Mesendoderm (in vitro differentiated cells): ENCODE results near the gene METAP1D.

Experiments used
- DNase-seq: peaks from one replicate; pipeline ENCODE4 v3.0.0; 2013
- H2AK5ac ChIP-seq: 2 replicates; pipeline ENCODE4 v1.6.1; 2013; ENCODE audit warnings: low read length, inconsistent platforms
- H2BK120ac ChIP-seq: 2 replicates; pipeline ENCODE4 v1.6.1; 2013; ENCODE audit warnings: low read depth, mild to moderate bottlenecking, low read length, moderate library complexity, mixed read lengths
- H2BK15ac ChIP-seq: replicated peaks from 2 replicates; pipeline ENCODE4 v1.6.1; 2013; ENCODE audit warnings: low read depth, mild to moderate bottlenecking, moderate library complexity
- H2BK5ac ChIP-seq: 2 replicates; pipeline ENCODE4 v1.6.1; 2013; ENCODE audit warnings: low read length, inconsistent platforms
- H3K18ac ChIP-seq: 2 replicates; pipeline ENCODE4 v1.6.1; 2013; ENCODE audit warnings: mild to moderate bottlenecking, low read length, mixed read lengths
- H3K23ac ChIP-seq: one replicate; pipeline ENCODE4 v1.6.1; 2013; ENCODE audit warnings: low read length
- H3K27ac ChIP-seq: 2 replicates; pipeline ENCODE4 v1.5.1; 2013; ENCODE audit warnings: low read depth, mild to moderate bottlenecking, inconsistent platforms, low read length, moderate library complexity
- H3K27me3 ChIP-seq: 2 replicates; pipeline ENCODE4 v1.6.1; 2013; ENCODE audit warnings: low read length, control low read depth, mild to moderate bottlenecking, inconsistent platforms; ENCODE audit not compliant: insufficient read depth, poor library complexity
- H3K36me3 ChIP-seq: 2 replicates; pipeline ENCODE4 v1.6.1; 2013; ENCODE audit warnings: low read length, inconsistent platforms; ENCODE audit not compliant: control insufficient read depth, insufficient read depth
- H3K4ac ChIP-seq: one replicate; pipeline ENCODE4 v1.6.1; 2013; ENCODE audit warnings: low read depth, mild to moderate bottlenecking, low read length, moderate library complexity
- H3K4me1 ChIP-seq: 2 replicates; pipeline ENCODE4 v1.6.1; 2013; ENCODE audit warnings: low read depth, low read length, inconsistent platforms; ENCODE audit not compliant: control insufficient read depth
- H3K4me2 ChIP-seq: 2 replicates; pipeline ENCODE4 v1.6.1; 2013; ENCODE audit warnings: low read length
- H3K4me3 ChIP-seq: 2 replicates; pipeline ENCODE4 v1.5.1; 2013; ENCODE audit warnings: mild to moderate bottlenecking, low read length
- H3K56ac ChIP-seq: one replicate; pipeline ENCODE4 v1.6.1; 2013; ENCODE audit warnings: low read length
- H3K79me1 ChIP-seq: 2 replicates; pipeline ENCODE4 v1.6.1; 2013; ENCODE audit warnings: low read length, inconsistent platforms
- H3K79me2 ChIP-seq: 2 replicates; pipeline ENCODE4 v1.6.1; 2013; ENCODE audit warnings: mild to moderate bottlenecking, low read length; ENCODE audit not compliant: control insufficient read depth, insufficient read depth
- H3K9ac ChIP-seq: 2 replicates; pipeline ENCODE4 v1.6.1; 2013; ENCODE audit warnings: low read length, inconsistent platforms
- H4K5ac ChIP-seq: one replicate; pipeline ENCODE4 v1.6.1; 2013; ENCODE audit warnings: low read length
- H4K8ac ChIP-seq: one replicate; pipeline ENCODE4 v1.6.1; 2013; ENCODE audit warnings: low read depth, mild to moderate bottlenecking, control low read depth, low read length, moderate library complexity
- WGBS: extraction: QIAGEN DNeasy Blood & Tissue Kit; methylation state at CpG from one replicate; pipeline ENCODE4 v1.1.7; 2013; ENCODE audit warnings: low lambda C conversion rate, missing lambda C conversion rate; ENCODE audit not compliant: insufficient coverage; ENCODE audit errors: extremely low coverage; 5-methylcytosine and 5-hydroxymethylcytosine counted together

METAP1D gene

DNA sequence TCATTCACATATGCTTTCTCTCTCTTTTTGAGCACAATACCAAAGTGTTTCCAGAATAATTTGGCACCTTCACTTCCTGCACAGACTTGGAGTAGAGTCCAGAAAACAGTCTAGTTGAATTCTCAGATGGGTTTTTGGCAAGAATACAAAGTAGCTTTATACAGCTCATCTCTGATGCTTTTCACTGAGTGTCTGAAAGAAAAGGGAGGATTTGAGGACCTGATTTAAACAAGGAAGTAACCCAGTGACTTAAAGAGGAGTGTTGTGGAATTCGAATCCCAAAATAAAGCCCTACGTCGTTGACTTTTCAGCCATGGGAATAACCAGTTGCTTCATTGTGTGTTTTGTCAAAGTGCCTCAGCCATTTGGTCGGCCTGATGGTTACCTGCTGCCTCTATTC, 31.8 kb downstream of the METAP1D start:
- DNase-seq: no peak
- no peaks in the 10 kb centered on the region for H3K27me3 ChIP-seq

DNA sequence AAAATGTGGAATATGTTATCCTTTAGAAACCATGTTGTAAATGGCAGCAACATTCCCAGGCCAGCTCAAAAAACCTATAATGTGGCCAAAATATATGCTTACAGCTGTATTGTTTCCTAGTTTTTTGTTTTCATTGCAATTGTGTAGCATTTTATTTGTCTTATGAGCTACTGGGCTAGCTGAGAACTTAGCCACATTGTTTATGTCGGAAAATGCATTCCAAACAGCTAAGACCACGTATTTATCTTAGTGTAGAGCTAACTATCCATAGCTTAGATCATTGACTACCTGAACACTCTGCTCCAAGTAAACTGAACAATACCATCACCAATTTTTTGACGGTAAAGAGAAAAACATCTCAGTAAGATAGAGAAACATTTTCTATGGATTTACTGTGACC, 38.4 kb downstream of the METAP1D start:
- DNase-seq: no peak
- no peak overlapping the region for H4K5ac ChIP-seq
- H3K79me2 ChIP-seq: no peaks in the 10 kb centered on the region
- H4K8ac ChIP-seq: no peak overlapping the region
- H3K9ac ChIP-seq: no peak overlapping the region
- H2BK5ac ChIP-seq: no peak overlapping the region
- H3K4me3 ChIP-seq: no peak overlapping the region
- no peaks in the 10 kb centered on the region for H3K79me1 ChIP-seq
- no peaks in the 10 kb centered on the region for H3K27me3 ChIP-seq
- H2BK120ac ChIP-seq: no peak overlapping the region
- no peak overlapping the region for H3K18ac ChIP-seq
- no peak overlapping the region for H3K23ac ChIP-seq
- no peak overlapping the region for H2AK5ac ChIP-seq
- H3K4ac ChIP-seq: no peak overlapping the region
- H3K4me1 ChIP-seq: no peaks in the 10 kb centered on the region
- H3K56ac ChIP-seq: no peak overlapping the region
- H3K27ac ChIP-seq: no peak overlapping the region
- H3K4me2 ChIP-seq: no peak overlapping the region
- H3K36me3 ChIP-seq: no peaks in the 10 kb centered on the region
- WGBS: no CpG with 5 or more reads among the region's 3 CpGs
- no peak overlapping the region for H2BK15ac ChIP-seq

More for the DNA sequence above, 31.8 kb downstream of the METAP1D start:
- H4K5ac ChIP-seq: no peak overlapping the region
- no peak overlapping the region for H2BK15ac ChIP-seq
- H3K79me2 ChIP-seq: no peaks in the 10 kb centered on the region
- no peak overlapping the region for H3K27ac ChIP-seq
- no peaks in the 10 kb centered on the region for H3K79me1 ChIP-seq
- H2BK5ac ChIP-seq: no peak overlapping the region
- no peak overlapping the region for H2AK5ac ChIP-seq
- H2BK120ac ChIP-seq: no peak overlapping the region
- H3K4ac ChIP-seq: no peak overlapping the region
- no peak overlapping the region for H3K4me3 ChIP-seq
- no peak overlapping the region for H3K9ac ChIP-seq
- no peaks in the 10 kb centered on the region for H3K4me1 ChIP-seq
- H3K56ac ChIP-seq: no peak overlapping the region
- no peak overlapping the region for H3K4me2 ChIP-seq
- no peak overlapping the region for H4K8ac ChIP-seq
- no peak overlapping the region for H3K18ac ChIP-seq
- no peaks in the 10 kb centered on the region for H3K36me3 ChIP-seq
- H3K23ac ChIP-seq: no peak overlapping the region
- no CpG with 5 or more reads among the region's 4 CpGs for WGBS

DNA sequence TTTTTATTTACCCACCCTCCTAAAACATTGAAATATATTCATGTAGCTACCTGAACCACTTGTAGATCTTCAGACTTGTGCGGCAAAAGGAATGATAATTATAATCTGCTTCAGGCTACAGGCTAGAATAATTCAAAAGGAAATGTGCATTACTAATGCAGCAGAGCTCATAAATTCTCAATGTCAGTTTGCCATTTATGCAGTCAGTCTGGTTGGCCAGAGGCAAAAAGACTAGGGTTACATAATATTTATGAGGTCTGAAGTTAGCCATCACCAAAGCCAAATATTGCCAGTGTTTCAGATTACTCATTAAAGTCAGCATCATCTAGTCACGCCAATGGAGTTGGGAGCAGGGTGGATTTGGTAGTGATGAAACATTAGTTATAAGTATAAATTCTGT, 38.9 kb downstream of the METAP1D start:
- H2BK5ac ChIP-seq: no peak overlapping the region
- no peak overlapping the region for H2BK120ac ChIP-seq
- no peak for DNase-seq
- no peak overlapping the region for H3K56ac ChIP-seq
- no peak overlapping the region for H3K9ac ChIP-seq
- H3K4me1 ChIP-seq: no peaks in the 10 kb centered on the region
- no peak overlapping the region for H2AK5ac ChIP-seq
- H3K79me1 ChIP-seq: no peaks in the 10 kb centered on the region
- H3K79me2 ChIP-seq: no peaks in the 10 kb centered on the region
- no peak overlapping the region for H3K27ac ChIP-seq
- H3K4ac ChIP-seq: no peak overlapping the region
- no peak overlapping the region for H3K23ac ChIP-seq
- WGBS: no CpG with 5 or more reads among the region's 2 CpGs
- no peak overlapping the region for H2BK15ac ChIP-seq
- no peak overlapping the region for H3K18ac ChIP-seq
- no peak overlapping the region for H3K4me3 ChIP-seq
- no peaks in the 10 kb centered on the region for H3K36me3 ChIP-seq
- H4K8ac ChIP-seq: no peak overlapping the region
- H4K5ac ChIP-seq: no peak overlapping the region
- no peaks in the 10 kb centered on the region for H3K27me3 ChIP-seq
- H3K4me2 ChIP-seq: no peak overlapping the region

DNA sequence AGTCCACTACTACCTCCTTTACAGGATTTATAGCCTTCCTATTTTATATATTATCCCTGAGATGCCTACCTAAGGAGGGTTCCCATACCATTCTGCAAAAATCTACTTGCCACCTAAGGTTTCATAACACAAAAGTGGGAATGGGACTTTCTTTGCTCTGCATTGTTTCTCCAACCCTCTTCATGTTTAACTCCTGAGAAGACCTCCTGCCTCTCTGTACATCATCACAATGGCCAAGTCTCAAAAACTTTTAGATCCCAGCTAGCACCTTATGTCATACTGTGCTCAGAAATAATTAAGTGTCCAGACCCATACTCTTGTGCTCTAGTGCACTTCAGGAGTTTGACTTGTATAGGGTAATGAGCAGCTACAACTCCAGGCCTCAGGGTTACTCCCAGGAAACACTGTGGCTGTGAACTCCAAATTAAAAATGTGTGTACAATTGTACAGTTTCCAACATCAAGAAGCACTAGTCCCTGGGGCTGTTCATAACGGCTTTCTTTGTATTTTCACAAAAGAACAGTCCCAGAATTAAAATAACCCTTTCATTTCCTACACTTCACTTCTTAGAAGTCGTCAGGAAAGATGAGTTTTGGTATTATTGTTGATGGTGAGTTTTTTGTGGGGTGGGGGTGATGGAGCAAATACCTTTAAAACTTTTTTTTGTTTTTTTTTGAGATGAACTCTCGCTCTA, 39.4 kb downstream of the METAP1D start:
- H3K27me3 ChIP-seq: no peaks in the 10 kb centered on the region
- no peak overlapping the region for H3K4me2 ChIP-seq
- no peak overlapping the region for H3K4me3 ChIP-seq
- no CpG with 5 or more reads among the region's 3 CpGs for WGBS
- no peaks in the 10 kb centered on the region for H3K4me1 ChIP-seq
- no peaks in the 10 kb centered on the region for H3K36me3 ChIP-seq
- no peaks in the 10 kb centered on the region for H3K79me2 ChIP-seq
- no peak overlapping the region for H2AK5ac ChIP-seq
- no peak overlapping the region for H2BK15ac ChIP-seq
- no peak overlapping the region for H3K9ac ChIP-seq
- no peaks in the 10 kb centered on the region for H3K79me1 ChIP-seq
- H3K27ac ChIP-seq: no peak overlapping the region
- no peak overlapping the region for H3K4ac ChIP-seq
- no peak overlapping the region for H2BK120ac ChIP-seq
- H4K5ac ChIP-seq: no peak overlapping the region
- no peak overlapping the region for H3K56ac ChIP-seq
- H3K23ac ChIP-seq: no peak overlapping the region
- DNase-seq: no peak
- no peak overlapping the region for H4K8ac ChIP-seq
- no peak overlapping the region for H2BK5ac ChIP-seq
- H3K18ac ChIP-seq: no peak overlapping the region

DNA sequence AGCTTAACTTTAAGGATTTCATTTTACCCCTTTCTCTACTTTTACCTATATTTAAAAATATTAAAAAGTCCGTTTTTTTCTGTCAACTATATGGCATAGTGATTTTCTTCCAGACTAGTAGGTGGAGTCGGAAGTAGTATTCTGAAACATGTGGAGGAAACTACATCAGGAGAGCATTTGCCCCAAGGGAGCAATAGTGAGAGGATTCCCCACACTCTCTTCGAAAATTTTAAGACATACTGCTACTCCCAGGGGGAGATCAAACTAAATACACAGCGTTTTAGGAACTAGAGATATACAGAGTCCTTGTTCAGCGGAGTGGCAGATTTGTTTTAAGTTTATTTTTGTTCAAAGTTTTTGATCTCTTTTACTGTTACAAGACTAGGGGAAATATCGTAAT, 40.6 kb downstream of the METAP1D start:
- H3K4ac ChIP-seq: no peak overlapping the region
- WGBS: no CpG with 5 or more reads among the region's 6 CpGs
- H2AK5ac ChIP-seq: no peak overlapping the region
- H3K36me3 ChIP-seq: no peaks in the 10 kb centered on the region
- no peak overlapping the region for H2BK5ac ChIP-seq
- no peaks in the 10 kb centered on the region for H3K4me1 ChIP-seq
- H3K27ac ChIP-seq: no peak overlapping the region
- H3K56ac ChIP-seq: no peak overlapping the region
- H3K4me3 ChIP-seq: no peak overlapping the region
- H2BK15ac ChIP-seq: no peak overlapping the region
- H4K8ac ChIP-seq: no peak overlapping the region
- H2BK120ac ChIP-seq: no peak overlapping the region
- H3K23ac ChIP-seq: no peak overlapping the region
- no peak overlapping the region for H3K18ac ChIP-seq
- H3K27me3 ChIP-seq: no peaks in the 10 kb centered on the region
- no peak overlapping the region for H3K4me2 ChIP-seq
- H3K9ac ChIP-seq: no peak overlapping the region
- no peaks in the 10 kb centered on the region for H3K79me2 ChIP-seq
- no peak for DNase-seq
- no peaks in the 10 kb centered on the region for H3K79me1 ChIP-seq
- H4K5ac ChIP-seq: no peak overlapping the region

DNA sequence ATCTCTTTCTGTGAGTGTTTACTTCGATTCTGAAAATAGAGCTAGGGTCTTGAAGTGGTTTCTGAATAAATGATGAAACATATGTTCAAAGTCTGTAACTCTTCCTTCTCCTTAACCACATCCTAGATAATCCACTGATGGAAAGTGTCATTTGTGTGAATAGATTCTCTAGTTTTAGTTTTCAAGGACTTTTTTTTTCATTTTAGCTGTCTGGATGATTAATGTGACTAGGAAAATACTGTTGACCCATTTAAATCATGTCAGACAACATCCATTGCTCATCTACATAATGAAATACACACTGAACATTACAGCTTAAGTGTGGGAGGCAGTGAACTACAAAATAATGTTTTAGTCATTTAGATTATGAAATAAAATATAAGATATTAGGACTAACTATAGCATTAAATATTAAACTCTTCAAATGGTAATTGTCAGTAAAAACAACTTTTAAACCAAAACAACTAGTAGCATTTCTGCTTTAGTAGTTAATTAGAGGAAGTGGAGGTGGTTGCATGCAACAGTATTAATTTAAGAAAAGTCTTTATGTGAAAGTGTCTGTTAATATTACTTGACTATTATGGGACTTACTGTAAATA, 46.4 kb downstream of the METAP1D start:
- WGBS: no CpG with 5 or more reads among the region's 1 CpG
- H3K18ac ChIP-seq: no peak overlapping the region
- H3K4me1 ChIP-seq: no peaks in the 10 kb centered on the region
- H3K79me1 ChIP-seq: no peaks in the 10 kb centered on the region
- H2BK120ac ChIP-seq: no peak overlapping the region
- H3K4me2 ChIP-seq: no peak overlapping the region
- H3K56ac ChIP-seq: no peak overlapping the region
- H2BK15ac ChIP-seq: no peak overlapping the region
- H3K9ac ChIP-seq: no peak overlapping the region
- H3K4ac ChIP-seq: no peak overlapping the region
- no peak overlapping the region for H4K5ac ChIP-seq
- no peak overlapping the region for H4K8ac ChIP-seq
- H3K36me3 ChIP-seq: no peaks in the 10 kb centered on the region
- no peak overlapping the region for H3K4me3 ChIP-seq
- no peaks in the 10 kb centered on the region for H3K27me3 ChIP-seq
- H2BK5ac ChIP-seq: no peak overlapping the region
- H3K79me2 ChIP-seq: no peaks in the 10 kb centered on the region
- no peak overlapping the region for H2AK5ac ChIP-seq
- no peak for DNase-seq
- H3K23ac ChIP-seq: no peak overlapping the region
- no peak overlapping the region for H3K27ac ChIP-seq
